Ectodermal cell (in vitro differentiated cells): Measurements from ENCODE around the gene ST7.

Source experiments
- H3K27ac ChIP-seq: 2 replicates; pipeline ENCODE4 v1.7.0; 2013; ENCODE audit warnings: mild to moderate bottlenecking, low read depth, low read length; ENCODE audit not compliant: insufficient read depth, poor library complexity, severe bottlenecking
- H3K27me3 ChIP-seq: 2 replicates; pipeline ENCODE4 v1.7.0; 2013; ENCODE audit warnings: mild to moderate bottlenecking, low read length; ENCODE audit not compliant: insufficient read depth, control insufficient read depth, poor library complexity, severe bottlenecking
- H3K36me3 ChIP-seq: one replicate; pipeline ENCODE4 v1.7.0; 2013; ENCODE audit warnings: low read length; ENCODE audit not compliant: control insufficient read depth, insufficient read depth
- H3K4me1 ChIP-seq: one replicate; pipeline ENCODE4 v1.7.0; 2013; ENCODE audit warnings: low read length; ENCODE audit not compliant: control insufficient read depth, insufficient read depth
- H3K4me3 ChIP-seq: 2 replicates; pipeline ENCODE4 v1.7.0; 2013; ENCODE audit warnings: low read depth, low read length, control low read depth; ENCODE audit not compliant: insufficient read depth
- H3K9me3 ChIP-seq: 2 replicates; pipeline ENCODE4 v1.7.0; 2013; ENCODE audit warnings: mild to moderate bottlenecking, low read length, moderate library complexity; ENCODE audit not compliant: control insufficient read depth
- WGBS, 2 experiments: methylation state at CpG; one replicate each; pipeline ENCODE4 v1.1.7; 2013; ENCODE audit warnings: missing lambda C conversion rate in 2 of 2; 5-methylcytosine and 5-hydroxymethylcytosine counted together

Gene ST7

GRCh38 chr7:116949941-116950801, 3.1 kb upstream of the ST7 start:
- H3K9me3 ChIP-seq, result no peaks in the 10 kb centered on the region
- H3K36me3 ChIP-seq, result no peaks in the 10 kb centered on the region
- H3K27me3 ChIP-seq, result no peaks in the 10 kb centered on the region
- H3K4me3 ChIP-seq, result no peak overlapping the region
- H3K4me1 ChIP-seq, result peaks cover 5% of the 10 kb centered on the region
- H3K27ac ChIP-seq, result no peak overlapping the region
- WGBS, 2 experiments, result 89 to 96% methylated on average over 9 of the region's 9 CpGs

GRCh38 chr7:116950889-116951351, 2.4 kb upstream of the ST7 start:
- peaks cover 5% of the 10 kb centered on the region for H3K4me1 ChIP-seq
- WGBS, 2 experiments, result 92 to 95% methylated on average over 5 of the region's 5 CpGs
- H3K4me3 ChIP-seq, result no peak overlapping the region
- H3K27ac ChIP-seq, result no peak overlapping the region
- H3K9me3 ChIP-seq, result no peaks in the 10 kb centered on the region
- no peaks in the 10 kb centered on the region for H3K27me3 ChIP-seq
- H3K36me3 ChIP-seq, result no peaks in the 10 kb centered on the region

GRCh38 chr7:116951366-116952292, 1.7 kb upstream of the ST7 start:
- H3K4me1 ChIP-seq, result peaks cover 5% of the 10 kb centered on the region
- no peaks in the 10 kb centered on the region for H3K36me3 ChIP-seq
- no peak overlapping the region for H3K27ac ChIP-seq
- 94 to 96% methylated on average over 17 of the region's 17 CpGs for WGBS, 2 experiments
- no peaks in the 10 kb centered on the region for H3K27me3 ChIP-seq
- H3K4me3 ChIP-seq, result no peak overlapping the region
- H3K9me3 ChIP-seq, result no peaks in the 10 kb centered on the region

GRCh38 chr7:116952635-116953371, 498 bp upstream of the ST7 start:
- peaks cover 5% of the 10 kb centered on the region for H3K4me1 ChIP-seq
- WGBS, 2 experiments, result 6 to 9% methylated on average over 19 to 25 of the region's 25 CpGs
- H3K27ac ChIP-seq, result no peak overlapping the region
- no peaks in the 10 kb centered on the region for H3K9me3 ChIP-seq
- H3K27me3 ChIP-seq, result no peaks in the 10 kb centered on the region
- H3K36me3 ChIP-seq, result no peaks in the 10 kb centered on the region
- peak overlapping the region; percentile 88 for H3K4me3 ChIP-seq

- H3K4me1 ChIP-seq, result peaks cover 5% of the 10 kb centered on the region
- H3K9me3 ChIP-seq, result no peaks in the 10 kb centered on the region
- peak overlapping the region; percentile 92 for H3K27ac ChIP-seq
- peak overlapping the region; percentile 88 for H3K4me3 ChIP-seq
- H3K36me3 ChIP-seq, result no peaks in the 10 kb centered on the region
- WGBS, 2 experiments, result 2% methylated on average over 63 of the region's 63 CpGs
- no peaks in the 10 kb centered on the region for H3K27me3 ChIP-seq
These were observed 871 bp downstream of the ST7 start for GRCh38 chr7:116953906-116954838.

GRCh38 chr7:116955340-116955739, 2.0 kb downstream of the ST7 start:
- H3K36me3 ChIP-seq, result no peaks in the 10 kb centered on the region
- H3K27ac ChIP-seq, result no peak overlapping the region
- peaks cover 5% of the 10 kb centered on the region for H3K4me1 ChIP-seq
- no peaks in the 10 kb centered on the region for H3K27me3 ChIP-seq
- H3K9me3 ChIP-seq, result no peaks in the 10 kb centered on the region
- no peak overlapping the region for H3K4me3 ChIP-seq

- H3K27me3 ChIP-seq, result no peaks in the 10 kb centered on the region
- 88 to 90% methylated on average over 4 of the region's 4 CpGs for WGBS, 2 experiments
- H3K27ac ChIP-seq, result no peak overlapping the region
- no peaks in the 10 kb centered on the region for H3K36me3 ChIP-seq
- H3K4me3 ChIP-seq, result no peak overlapping the region
- peaks cover 5% of the 10 kb centered on the region for H3K4me1 ChIP-seq
- H3K9me3 ChIP-seq, result no peaks in the 10 kb centered on the region
These were observed 2.6 kb downstream of the ST7 start for GRCh38 chr7:116955801-116956476.

- H3K36me3 ChIP-seq, result no peaks in the 10 kb centered on the region
- H3K9me3 ChIP-seq, result no peaks in the 10 kb centered on the region
- 88 to 95% methylated on average over 1 to 2 of the region's 2 CpGs for WGBS, 2 experiments
- H3K27ac ChIP-seq, result no peak overlapping the region
- peaks cover 5% of the 10 kb centered on the region for H3K4me1 ChIP-seq
- no peaks in the 10 kb centered on the region for H3K27me3 ChIP-seq
- H3K4me3 ChIP-seq, result no peak overlapping the region
These were observed 3.1 kb downstream of the ST7 start for GRCh38 chr7:116956477-116956804.

- Histone ChIP-seq H3K36me3 (no peaks in the 10 kb centered on the region), H3K27me3 (no peaks in the 10 kb centered on the region)
- 56 to 74% methylated on average over 2 of the region's 2 CpGs for WGBS, 2 experiments
These were observed 4.6 kb downstream of the ST7 start for GRCh38 chr7:116957874-116958273.

More at GRCh38 chr7:116957874-116958273, 4.6 kb downstream of the ST7 start:
- Histone ChIP-seq H3K27ac (no peak overlapping the region), H3K9me3 (no peaks in the 10 kb centered on the region), H3K4me1 (no peaks in the 10 kb centered on the region), H3K4me3 (no peak overlapping the region)
